Brain pericyte (primary cell): Measurements from ENCODE around the gene ABL2.
"Not testable (repeated sequence)": the region's sequence is repeated elsewhere in the genome, so short reads cannot be mapped to it uniquely, and the experiment has no call there.

Experiments
- DNase-seq: peaks from one replicate; pipeline ENCODE4 v3.0.0-alpha.2; 2012; ENCODE audit warnings: low read depth, low spot score

The ABL2 gene

GRCh38 chr1:179229214-179230140 lies at the start of gene ABL2:
TSS of gene ABL2 (minus strand) at chr1:179229677. CDS start at chr1:179229397, 280 bp downstream.
- no peak for DNase-seq

- DNase-seq: no peak
Observed at GRCh38 chr1:179278920-179279319, 49.4 kb upstream of the ABL2 start.

- DNase-seq: not testable (repeated sequence)
Observed at GRCh38 chr1:179274424-179274823, 44.9 kb upstream of the ABL2 start.

- no peak for DNase-seq
Observed at GRCh38 chr1:179269071-179269470, 39.6 kb upstream of the ABL2 start.

GRCh38 chr1:179264507-179264906 lies 35.0 kb upstream of the ABL2 start:
- DNase-seq: no peak

- no peak for DNase-seq
Observed at GRCh38 chr1:179263121-179263520, 33.6 kb upstream of the ABL2 start.

GRCh38 chr1:179262183-179262582 lies 32.7 kb upstream of the ABL2 start:
- no peak for DNase-seq

- no peak for DNase-seq
Observed at GRCh38 chr1:179253286-179253972, 24.0 kb upstream of the ABL2 start.

GRCh38 chr1:179252606-179253005 lies 23.1 kb upstream of the ABL2 start:
- no peak for DNase-seq

GRCh38 chr1:179251675-179252074 lies 22.2 kb upstream of the ABL2 start:
- DNase-seq: no peak

GRCh38 chr1:179247923-179248322 lies 18.4 kb upstream of the ABL2 start:
- DNase-seq: no peak

GRCh38 chr1:179245426-179245825 lies 15.9 kb upstream of the ABL2 start:
- DNase-seq: not testable (repeated sequence)

- DNase-seq: no peak
Observed at GRCh38 chr1:179241530-179242097, 12.1 kb upstream of the ABL2 start.

- DNase-seq: no peak
Observed at GRCh38 chr1:179237222-179237621, 7.7 kb upstream of the ABL2 start.

- DNase-seq: no peak
Observed at GRCh38 chr1:179234863-179235262, 5.4 kb upstream of the ABL2 start.

GRCh38 chr1:179231923-179232322 lies 2.4 kb upstream of the ABL2 start:
- no peak for DNase-seq

GRCh38 chr1:179230721-179231120 lies 1.2 kb upstream of the ABL2 start:
- DNase-seq: no peak

- no peak for DNase-seq
Observed at GRCh38 chr1:179230251-179230650, 774 bp upstream of the ABL2 start.

GRCh38 chr1:179228783-179229213 lies 679 bp downstream of the ABL2 start:
- no peak for DNase-seq

- DNase-seq: no peak
Observed at GRCh38 chr1:179226738-179227137, 2.7 kb downstream of the ABL2 start.

- not testable (repeated sequence) for DNase-seq
Observed at GRCh38 chr1:179224466-179224865, 5.0 kb downstream of the ABL2 start.

GRCh38 chr1:179221121-179221520 lies 8.4 kb downstream of the ABL2 start:
- DNase-seq: not testable (repeated sequence)
